ENCODE results near the gene TRPM3. TPM values are rescaled to one million over a fixed set of nuclear protein-coding genes. Genes with fewer than 3 reads are reported as not detected.

The TRPM3 gene
- total RNA-seq, 1 experiment from 2014 or later: 5.4 TPM

DNA sequence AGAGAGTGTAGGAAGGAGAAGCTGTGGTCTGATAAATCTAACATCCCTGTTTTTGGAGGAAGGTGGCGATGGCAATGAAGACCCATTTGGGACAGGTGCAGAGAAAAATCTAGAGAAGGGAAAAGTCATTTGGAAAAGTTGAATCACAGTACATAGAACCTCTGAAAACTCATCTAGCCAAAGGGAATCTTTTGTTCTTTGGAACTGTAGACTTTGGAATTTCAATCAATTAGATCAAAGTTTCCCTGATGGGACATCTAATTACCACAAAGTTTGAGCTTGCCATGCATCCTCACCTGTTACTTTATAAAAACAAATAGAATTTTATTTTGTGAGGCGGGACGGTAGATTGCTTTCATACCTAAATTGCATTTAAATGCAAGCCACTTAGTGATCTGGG is 294.9 kb downstream of the TRPM3 start:
- no peaks in the 10 kb centered on the region for H3K36me3 Mint-ChIP-seq
- H3K27ac Mint-ChIP-seq: no peak overlapping the region
- H3K4me3 Mint-ChIP-seq: no peak overlapping the region
- H3K4me1 Mint-ChIP-seq: peaks cover 18% of the 10 kb centered on the region
- no peak for DNase-seq (ENCODE audit: low spot score)
- TF ChIP-seq, protein P1, sequence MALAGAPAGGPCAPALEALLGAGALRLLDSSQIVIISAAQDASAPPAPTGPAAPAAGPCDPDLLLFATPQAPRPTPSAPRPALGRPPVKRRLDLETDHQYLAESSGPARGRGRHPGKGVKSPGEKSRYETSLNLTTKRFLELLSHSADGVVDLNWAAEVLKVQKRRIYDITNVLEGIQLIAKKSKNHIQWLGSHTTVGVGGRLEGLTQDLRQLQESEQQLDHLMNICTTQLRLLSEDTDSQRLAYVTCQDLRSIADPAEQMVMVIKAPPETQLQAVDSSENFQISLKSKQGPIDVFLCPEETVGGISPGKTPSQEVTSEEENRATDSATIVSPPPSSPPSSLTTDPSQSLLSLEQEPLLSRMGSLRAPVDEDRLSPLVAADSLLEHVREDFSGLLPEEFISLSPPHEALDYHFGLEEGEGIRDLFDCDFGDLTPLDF (CRISPR knock-in tag; IDR thresholded peaks at IDR 0.05): no peak
- TF ChIP-seq ZBTB21 (CRISPR knock-in tag; IDR thresholded peaks at IDR 0.05; ENCODE audit: borderline replicate concordance): no peak
- TF ChIP-seq, protein P2, sequence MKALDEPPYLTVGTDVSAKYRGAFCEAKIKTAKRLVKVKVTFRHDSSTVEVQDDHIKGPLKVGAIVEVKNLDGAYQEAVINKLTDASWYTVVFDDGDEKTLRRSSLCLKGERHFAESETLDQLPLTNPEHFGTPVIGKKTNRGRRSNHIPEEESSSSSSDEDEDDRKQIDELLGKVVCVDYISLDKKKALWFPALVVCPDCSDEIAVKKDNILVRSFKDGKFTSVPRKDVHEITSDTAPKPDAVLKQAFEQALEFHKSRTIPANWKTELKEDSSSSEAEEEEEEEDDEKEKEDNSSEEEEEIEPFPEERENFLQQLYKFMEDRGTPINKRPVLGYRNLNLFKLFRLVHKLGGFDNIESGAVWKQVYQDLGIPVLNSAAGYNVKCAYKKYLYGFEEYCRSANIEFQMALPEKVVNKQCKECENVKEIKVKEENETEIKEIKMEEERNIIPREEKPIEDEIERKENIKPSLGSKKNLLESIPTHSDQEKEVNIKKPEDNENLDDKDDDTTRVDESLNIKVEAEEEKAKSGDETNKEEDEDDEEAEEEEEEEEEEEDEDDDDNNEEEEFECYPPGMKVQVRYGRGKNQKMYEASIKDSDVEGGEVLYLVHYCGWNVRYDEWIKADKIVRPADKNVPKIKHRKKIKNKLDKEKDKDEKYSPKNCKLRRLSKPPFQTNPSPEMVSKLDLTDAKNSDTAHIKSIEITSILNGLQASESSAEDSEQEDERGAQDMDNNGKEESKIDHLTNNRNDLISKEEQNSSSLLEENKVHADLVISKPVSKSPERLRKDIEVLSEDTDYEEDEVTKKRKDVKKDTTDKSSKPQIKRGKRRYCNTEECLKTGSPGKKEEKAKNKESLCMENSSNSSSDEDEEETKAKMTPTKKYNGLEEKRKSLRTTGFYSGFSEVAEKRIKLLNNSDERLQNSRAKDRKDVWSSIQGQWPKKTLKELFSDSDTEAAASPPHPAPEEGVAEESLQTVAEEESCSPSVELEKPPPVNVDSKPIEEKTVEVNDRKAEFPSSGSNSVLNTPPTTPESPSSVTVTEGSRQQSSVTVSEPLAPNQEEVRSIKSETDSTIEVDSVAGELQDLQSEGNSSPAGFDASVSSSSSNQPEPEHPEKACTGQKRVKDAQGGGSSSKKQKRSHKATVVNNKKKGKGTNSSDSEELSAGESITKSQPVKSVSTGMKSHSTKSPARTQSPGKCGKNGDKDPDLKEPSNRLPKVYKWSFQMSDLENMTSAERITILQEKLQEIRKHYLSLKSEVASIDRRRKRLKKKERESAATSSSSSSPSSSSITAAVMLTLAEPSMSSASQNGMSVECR (CRISPR knock-in tag; IDR thresholded peaks at IDR 0.05; ENCODE audit: borderline replicate concordance): no peak
- TF ChIP-seq FOXP1 (CRISPR knock-in tag; IDR thresholded peaks at IDR 0.05; ENCODE audit: borderline replicate concordance): no peak
- no peak for TF ChIP-seq ATF1 (CRISPR knock-in tag; IDR thresholded peaks at IDR 0.05)
- TF ChIP-seq ZNF416 (CRISPR knock-in tag; IDR thresholded peaks at IDR 0.05): no peak
- no peak for TF ChIP-seq NR3C1 (CRISPR knock-in tag; conservative IDR thresholded peaks at IDR 0.05; ENCODE audit: low read depth)
- TF ChIP-seq FOXK1 (CRISPR knock-in tag; IDR thresholded peaks at IDR 0.05): no peak
- TF ChIP-seq GABPB1 (CRISPR knock-in tag; IDR thresholded peaks at IDR 0.05): no peak
- TF ChIP-seq, protein P3, sequence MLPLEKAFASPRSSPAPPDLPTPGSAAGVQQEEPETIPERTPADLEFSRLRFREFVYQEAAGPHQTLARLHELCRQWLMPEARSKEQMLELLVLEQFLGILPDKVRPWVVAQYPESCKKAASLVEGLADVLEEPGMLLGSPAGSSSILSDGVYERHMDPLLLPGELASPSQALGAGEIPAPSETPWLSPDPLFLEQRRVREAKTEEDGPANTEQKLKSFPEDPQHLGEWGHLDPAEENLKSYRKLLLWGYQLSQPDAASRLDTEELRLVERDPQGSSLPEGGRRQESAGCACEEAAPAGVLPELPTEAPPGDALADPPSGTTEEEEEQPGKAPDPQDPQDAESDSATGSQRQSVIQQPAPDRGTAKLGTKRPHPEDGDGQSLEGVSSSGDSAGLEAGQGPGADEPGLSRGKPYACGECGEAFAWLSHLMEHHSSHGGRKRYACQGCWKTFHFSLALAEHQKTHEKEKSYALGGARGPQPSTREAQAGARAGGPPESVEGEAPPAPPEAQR (CRISPR knock-in tag; IDR thresholded peaks at IDR 0.05): no peak
- POLR2A ChIA-PET: no interaction called here
- CTCF ChIA-PET: no interaction called here
- no peak for ATAC-seq
- H3K27me3 Mint-ChIP-seq (ENCODE audit: low read depth): no peaks in the 10 kb centered on the region
- no peaks in the 10 kb centered on the region for H3K9me3 Mint-ChIP-seq

DNA sequence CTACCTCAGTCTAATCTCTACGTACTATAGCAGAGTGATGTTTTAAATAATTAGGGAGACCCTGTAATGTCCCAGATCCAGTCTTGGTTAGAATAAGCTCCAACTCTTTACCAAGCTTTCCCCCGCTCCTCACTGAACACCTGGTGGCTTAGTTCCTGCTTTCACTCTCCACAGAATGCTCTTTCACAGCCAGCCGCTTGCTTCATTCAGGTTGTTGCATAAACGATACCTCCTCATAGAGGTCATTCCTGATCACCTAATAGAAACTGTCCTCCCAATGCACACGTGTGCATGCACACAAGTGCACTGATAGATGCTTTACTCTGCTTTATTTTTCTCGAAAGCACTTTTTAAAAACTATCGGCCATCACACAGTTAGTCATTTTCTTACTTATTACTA is 298.1 kb downstream of the TRPM3 start:
- H3K4me3 Mint-ChIP-seq: no peak overlapping the region
- no peak for DNase-seq (ENCODE audit: low spot score)
- peaks cover 14% of the 10 kb centered on the region for H3K4me1 Mint-ChIP-seq
- ChIA-PET CTCF (no interaction called here), POLR2A (no interaction called here)
- H3K27me3 Mint-ChIP-seq (ENCODE audit: low read depth): no peaks in the 10 kb centered on the region
- no peaks in the 10 kb centered on the region for H3K36me3 Mint-ChIP-seq
- no peak for TF ChIP-seq SOX15 (CRISPR knock-in tag; IDR thresholded peaks at IDR 0.05)
- H3K27ac Mint-ChIP-seq: no peak overlapping the region
- no peak; the same call in 1 of the 2 replicates for ATAC-seq
- H3K9me3 Mint-ChIP-seq: no peaks in the 10 kb centered on the region

DNA sequence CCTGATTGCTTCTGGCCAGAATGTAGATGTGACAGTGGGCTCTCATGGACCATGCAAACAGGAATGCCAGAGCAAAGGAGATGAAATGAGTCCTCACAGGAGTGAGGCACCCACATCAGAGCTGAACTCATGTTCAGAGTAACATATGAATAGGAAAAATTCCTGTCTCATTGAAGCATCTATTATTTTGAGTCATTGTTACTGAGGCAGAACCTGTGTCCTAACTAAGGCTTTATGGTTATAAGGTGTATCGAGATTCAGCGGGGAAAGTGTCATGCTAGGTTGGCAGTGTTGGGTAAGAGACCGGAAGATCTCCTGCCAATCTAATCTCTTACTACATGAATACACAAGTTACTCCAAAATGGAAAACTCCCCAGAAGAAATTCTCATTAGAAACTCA is 304.1 kb downstream of the TRPM3 start:
- Mint-ChIP-seq H3K4me1 (peaks cover 17% of the 10 kb centered on the region), H3K9me3 (peaks cover 9% of the 10 kb centered on the region), H3K4me3 (no peak overlapping the region), H3K27me3 (ENCODE audit: low read depth) (no peaks in the 10 kb centered on the region), H3K36me3 (no peaks in the 10 kb centered on the region), H3K27ac (no peak overlapping the region)
- DNase-seq (ENCODE audit: low spot score): no peak
- POLR2A ChIA-PET: no interaction called here
- CTCF ChIA-PET: no interaction called here
- no peak for ATAC-seq
- TF ChIP-seq, protein P4, sequence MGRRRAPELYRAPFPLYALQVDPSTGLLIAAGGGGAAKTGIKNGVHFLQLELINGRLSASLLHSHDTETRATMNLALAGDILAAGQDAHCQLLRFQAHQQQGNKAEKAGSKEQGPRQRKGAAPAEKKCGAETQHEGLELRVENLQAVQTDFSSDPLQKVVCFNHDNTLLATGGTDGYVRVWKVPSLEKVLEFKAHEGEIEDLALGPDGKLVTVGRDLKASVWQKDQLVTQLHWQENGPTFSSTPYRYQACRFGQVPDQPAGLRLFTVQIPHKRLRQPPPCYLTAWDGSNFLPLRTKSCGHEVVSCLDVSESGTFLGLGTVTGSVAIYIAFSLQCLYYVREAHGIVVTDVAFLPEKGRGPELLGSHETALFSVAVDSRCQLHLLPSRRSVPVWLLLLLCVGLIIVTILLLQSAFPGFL (CRISPR knock-in tag; IDR thresholded peaks at IDR 0.05; ENCODE audit: borderline replicate concordance): no peak
- TF ChIP-seq, protein P5, sequence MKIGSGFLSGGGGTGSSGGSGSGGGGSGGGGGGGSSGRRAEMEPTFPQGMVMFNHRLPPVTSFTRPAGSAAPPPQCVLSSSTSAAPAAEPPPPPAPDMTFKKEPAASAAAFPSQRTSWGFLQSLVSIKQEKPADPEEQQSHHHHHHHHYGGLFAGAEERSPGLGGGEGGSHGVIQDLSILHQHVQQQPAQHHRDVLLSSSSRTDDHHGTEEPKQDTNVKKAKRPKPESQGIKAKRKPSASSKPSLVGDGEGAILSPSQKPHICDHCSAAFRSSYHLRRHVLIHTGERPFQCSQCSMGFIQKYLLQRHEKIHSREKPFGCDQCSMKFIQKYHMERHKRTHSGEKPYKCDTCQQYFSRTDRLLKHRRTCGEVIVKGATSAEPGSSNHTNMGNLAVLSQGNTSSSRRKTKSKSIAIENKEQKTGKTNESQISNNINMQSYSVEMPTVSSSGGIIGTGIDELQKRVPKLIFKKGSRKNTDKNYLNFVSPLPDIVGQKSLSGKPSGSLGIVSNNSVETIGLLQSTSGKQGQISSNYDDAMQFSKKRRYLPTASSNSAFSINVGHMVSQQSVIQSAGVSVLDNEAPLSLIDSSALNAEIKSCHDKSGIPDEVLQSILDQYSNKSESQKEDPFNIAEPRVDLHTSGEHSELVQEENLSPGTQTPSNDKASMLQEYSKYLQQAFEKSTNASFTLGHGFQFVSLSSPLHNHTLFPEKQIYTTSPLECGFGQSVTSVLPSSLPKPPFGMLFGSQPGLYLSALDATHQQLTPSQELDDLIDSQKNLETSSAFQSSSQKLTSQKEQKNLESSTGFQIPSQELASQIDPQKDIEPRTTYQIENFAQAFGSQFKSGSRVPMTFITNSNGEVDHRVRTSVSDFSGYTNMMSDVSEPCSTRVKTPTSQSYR (CRISPR knock-in tag; IDR thresholded peaks at IDR 0.05): no peak
- TF ChIP-seq IRF2 (CRISPR knock-in tag; IDR thresholded peaks at IDR 0.05; ENCODE audit: borderline replicate concordance, low read depth): no peak
- TF ChIP-seq, protein P6, sequence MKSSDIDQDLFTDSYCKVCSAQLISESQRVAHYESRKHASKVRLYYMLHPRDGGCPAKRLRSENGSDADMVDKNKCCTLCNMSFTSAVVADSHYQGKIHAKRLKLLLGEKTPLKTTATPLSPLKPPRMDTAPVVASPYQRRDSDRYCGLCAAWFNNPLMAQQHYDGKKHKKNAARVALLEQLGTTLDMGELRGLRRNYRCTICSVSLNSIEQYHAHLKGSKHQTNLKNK (CRISPR knock-in tag; IDR thresholded peaks at IDR 0.05): no peak

Data from WTC11 (cell line).